ENCODE data around the gene TMPRSS4.

The TMPRSS4 gene

GRCh38 chr11:118052581-118053206 is 24.2 kb upstream of the TMPRSS4 start:
- Histone ChIP-seq H3K9me3 (ENCODE audit: low read length) (no peaks in the 10 kb centered on the region), H3K9me2 (ENCODE audit: low read depth, low read length) (no peaks in the 10 kb centered on the region), H3K4me2 (ENCODE audit: low read length) (no peak overlapping the region), H4K20me1 (ENCODE audit: insufficient read depth, low read length) (no peaks in the 10 kb centered on the region), H2AFZ (ENCODE audit: low read length) (no peak overlapping the region), H3K9ac (ENCODE audit: low read length) (no peak overlapping the region), H3F3A (ENCODE audit: insufficient read depth, low read length) (no peaks in the 10 kb centered on the region), H3K27ac (ENCODE audit: low read depth, low read length, poor library complexity, severe bottlenecking) (no peak overlapping the region), H3K36me3 (ENCODE audit: insufficient read depth, low read length) (no peaks in the 10 kb centered on the region), H3K27me3 (ENCODE audit: insufficient read depth, low read length) (no peaks in the 10 kb centered on the region), H3K4me3 (ENCODE audit: low read depth, low read length, poor library complexity, severe bottlenecking) (no peak overlapping the region), H3K4me1 (ENCODE audit: insufficient read depth, low read length, severe bottlenecking) (no peaks in the 10 kb centered on the region), H3K79me2 (ENCODE audit: insufficient read depth, low read length) (no peaks in the 10 kb centered on the region)
- TF ChIP-seq EZH2 (IDR thresholded peaks at IDR 0.05; ENCODE audit: borderline replicate concordance, low read length): no peak
- no peak for TF ChIP-seq CTCF (IDR thresholded peaks at IDR 0.05; ENCODE audit: low read length)

DNA sequence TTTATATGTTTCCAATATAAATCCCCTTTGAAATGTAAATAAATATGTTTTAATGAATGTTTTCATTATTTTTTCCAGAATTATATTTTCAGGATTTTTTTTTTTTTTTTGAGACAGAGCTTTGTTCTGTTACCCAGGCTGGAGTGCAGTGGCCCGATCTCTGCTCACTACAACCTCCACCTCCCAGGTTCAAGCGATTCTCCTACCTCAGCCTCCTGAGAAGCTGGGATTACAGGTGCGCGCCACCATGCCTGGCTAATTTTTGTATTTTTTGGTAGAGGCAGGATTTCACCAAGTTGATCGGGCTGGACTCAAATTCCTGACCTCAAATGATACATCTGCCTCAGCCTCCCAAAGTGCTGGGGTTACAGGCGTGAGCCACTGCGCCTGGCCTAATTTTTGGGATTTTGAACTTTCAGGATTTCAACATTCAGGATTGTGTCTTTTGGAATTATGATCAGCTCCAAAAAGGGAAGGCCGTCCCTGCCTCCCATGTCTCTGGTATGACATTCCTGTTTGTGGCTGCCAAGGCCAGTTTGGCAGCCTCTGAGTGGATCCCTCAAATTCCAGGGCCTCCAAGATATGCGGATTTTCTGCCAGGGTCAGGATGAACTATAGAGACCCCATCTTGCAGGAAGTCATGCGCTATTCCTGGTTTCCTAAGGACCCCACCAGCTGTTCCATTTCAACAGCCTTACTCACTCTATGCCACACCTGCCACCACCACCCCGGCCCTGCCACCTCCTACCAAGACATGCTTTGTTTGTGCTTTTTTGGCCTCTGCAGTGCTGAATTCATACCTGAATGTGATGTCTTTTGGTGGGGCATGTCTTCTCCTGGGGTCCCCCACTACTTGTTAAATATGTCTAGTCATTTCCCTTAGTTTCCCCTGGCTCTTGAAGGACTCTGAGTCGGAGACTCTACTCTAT is 21.9 kb upstream of the TMPRSS4 start:
- Histone ChIP-seq H3K27me3 (ENCODE audit: insufficient read depth, low read length) (no peaks in the 10 kb centered on the region), H3K36me3 (ENCODE audit: insufficient read depth, low read length) (no peaks in the 10 kb centered on the region), H3K9ac (ENCODE audit: low read length) (no peak overlapping the region), H3K9me2 (ENCODE audit: low read depth, low read length) (no peaks in the 10 kb centered on the region), H2AFZ (ENCODE audit: low read length) (no peak overlapping the region), H3K9me3 (ENCODE audit: low read length) (no peaks in the 10 kb centered on the region), H3K4me3 (ENCODE audit: low read depth, low read length, poor library complexity, severe bottlenecking) (no peak overlapping the region), H3K4me1 (ENCODE audit: insufficient read depth, low read length, severe bottlenecking) (no peaks in the 10 kb centered on the region), H3K4me2 (ENCODE audit: low read length) (no peak overlapping the region), H3F3A (ENCODE audit: insufficient read depth, low read length) (no peaks in the 10 kb centered on the region), H3K79me2 (ENCODE audit: insufficient read depth, low read length) (no peaks in the 10 kb centered on the region), H3K27ac (ENCODE audit: low read depth, low read length, poor library complexity, severe bottlenecking) (no peak overlapping the region), H4K20me1 (ENCODE audit: insufficient read depth, low read length) (no peaks in the 10 kb centered on the region)
- TF ChIP-seq CTCF (IDR thresholded peaks at IDR 0.05; ENCODE audit: low read length) (no peak), EZH2 (IDR thresholded peaks at IDR 0.05; ENCODE audit: borderline replicate concordance, low read length) (no peak)

- Histone ChIP-seq H3K9me3 (ENCODE audit: low read length) (no peaks in the 10 kb centered on the region), H3F3A (ENCODE audit: insufficient read depth, low read length) (no peaks in the 10 kb centered on the region), H3K27me3 (ENCODE audit: insufficient read depth, low read length) (no peaks in the 10 kb centered on the region), H3K9ac (ENCODE audit: low read length) (no peak overlapping the region), H2AFZ (ENCODE audit: low read length) (no peak overlapping the region), H3K4me1 (ENCODE audit: insufficient read depth, low read length, severe bottlenecking) (no peaks in the 10 kb centered on the region), H3K4me3 (ENCODE audit: low read depth, low read length, poor library complexity, severe bottlenecking) (no peak overlapping the region), H3K79me2 (ENCODE audit: insufficient read depth, low read length) (no peaks in the 10 kb centered on the region), H3K27ac (ENCODE audit: low read depth, low read length, poor library complexity, severe bottlenecking) (no peak overlapping the region), H4K20me1 (ENCODE audit: insufficient read depth, low read length) (no peaks in the 10 kb centered on the region), H3K9me2 (ENCODE audit: low read depth, low read length) (no peaks in the 10 kb centered on the region), H3K4me2 (ENCODE audit: low read length) (no peak overlapping the region), H3K36me3 (ENCODE audit: insufficient read depth, low read length) (no peaks in the 10 kb centered on the region)
- TF ChIP-seq CTCF (IDR thresholded peaks at IDR 0.05; ENCODE audit: low read length) (no peak), EZH2 (IDR thresholded peaks at IDR 0.05; ENCODE audit: borderline replicate concordance, low read length) (no peak)
These were observed 20.9 kb upstream of the TMPRSS4 start for GRCh38 chr11:118055966-118056365.
